GM04503 (cell line): ENCODE results near the gene DPEP2NB.
A peak's percentile ranks its signal among the peaks of the same experiment; 100 is the strongest.
"Not testable (repeated sequence)": the region's sequence is repeated elsewhere in the genome, so short reads cannot be mapped to it uniquely, and the experiment has no call there.

ENCODE experiments used
- DNase-seq: peaks from one replicate; pipeline ENCODE4 v3.0.0-alpha.2; 2012; ENCODE audit warnings: low read depth

Gene DPEP2NB, protein sequence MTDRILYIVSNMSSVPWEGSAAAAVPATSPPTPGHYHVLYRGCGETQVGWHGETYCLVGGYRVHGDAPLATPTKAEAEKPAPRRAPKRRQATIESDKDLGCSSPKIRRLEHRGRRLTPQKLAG

DNA sequence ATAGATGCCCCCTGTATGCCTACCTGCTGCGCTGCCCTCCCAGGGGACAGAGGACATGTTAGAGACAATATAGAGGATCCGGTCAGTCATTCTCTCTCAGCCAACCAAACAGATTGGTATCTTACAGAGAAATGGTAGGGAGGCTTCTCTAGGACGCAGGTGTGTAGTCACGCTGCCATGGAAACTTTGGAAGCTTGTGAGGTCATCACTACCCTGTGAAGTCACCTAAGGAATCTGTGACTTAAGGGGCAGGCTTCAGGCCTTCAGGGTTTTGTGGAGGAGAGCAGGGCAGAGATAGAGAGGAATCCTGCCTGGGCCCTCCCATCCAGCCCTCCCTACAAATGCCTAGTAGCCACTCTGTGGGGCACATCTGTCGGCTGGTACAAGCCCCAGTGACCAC lies at the start of gene DPEP2NB:
Gene DPEP2NB, minus strand, starts transcription at position 231 of the 400 bp plus-strand sequence. Its CDS starts 141 bp downstream, at position 90.
- no peak for DNase-seq

DNA sequence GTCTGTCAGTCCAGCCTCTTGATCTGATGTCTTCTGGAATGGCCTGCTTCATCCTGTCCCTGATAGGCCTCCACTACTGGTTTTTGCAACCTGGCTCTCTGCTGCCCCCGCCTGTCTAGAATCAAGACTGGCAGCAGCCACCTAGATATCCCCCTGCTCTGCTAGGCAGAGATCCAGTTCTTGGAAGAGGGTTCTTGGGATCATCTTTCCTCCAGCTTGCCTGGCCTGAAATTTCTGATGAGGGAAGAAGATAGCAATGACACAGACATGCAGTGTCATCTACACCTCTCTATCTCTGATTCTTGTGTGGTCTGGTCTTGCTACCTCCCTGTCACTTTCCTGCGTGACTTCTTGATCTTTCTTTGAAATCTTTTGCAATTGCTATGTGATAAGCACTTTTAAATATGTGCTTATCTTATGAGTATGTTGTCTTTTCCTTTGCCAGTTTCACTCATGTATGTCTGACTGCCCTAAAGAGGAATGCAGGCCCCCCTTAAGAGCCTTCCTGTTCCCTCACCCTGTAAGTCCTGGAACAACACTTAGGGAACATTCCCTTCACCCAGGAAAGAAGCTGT lies 49.2 kb upstream of the DPEP2NB start:
- DNase-seq = no peak

DNA sequence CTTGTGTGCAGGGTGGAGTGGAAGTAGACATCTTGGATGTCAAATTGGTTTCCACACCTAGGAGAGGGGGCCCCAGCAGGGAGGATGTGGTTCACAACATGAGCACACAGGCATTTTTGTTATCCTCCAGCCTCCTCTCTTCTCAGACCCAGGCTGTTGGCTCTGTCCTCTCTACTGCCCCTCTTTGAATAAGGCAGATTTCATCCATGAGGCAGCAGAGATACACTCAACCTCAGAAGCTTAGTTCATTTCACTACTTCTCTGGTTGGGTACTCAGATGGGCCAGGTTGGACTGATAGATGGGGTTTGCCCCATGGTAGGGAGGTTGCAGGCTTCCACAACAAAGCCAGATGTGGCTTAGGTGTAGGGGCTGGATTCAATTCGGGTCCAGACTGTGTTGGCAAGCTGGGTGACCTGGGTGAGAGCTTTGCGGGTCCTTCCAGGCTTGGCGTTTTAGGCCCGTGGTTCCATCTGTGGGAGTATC lies 47.2 kb upstream of the DPEP2NB start:
- DNase-seq = no peak

DNA sequence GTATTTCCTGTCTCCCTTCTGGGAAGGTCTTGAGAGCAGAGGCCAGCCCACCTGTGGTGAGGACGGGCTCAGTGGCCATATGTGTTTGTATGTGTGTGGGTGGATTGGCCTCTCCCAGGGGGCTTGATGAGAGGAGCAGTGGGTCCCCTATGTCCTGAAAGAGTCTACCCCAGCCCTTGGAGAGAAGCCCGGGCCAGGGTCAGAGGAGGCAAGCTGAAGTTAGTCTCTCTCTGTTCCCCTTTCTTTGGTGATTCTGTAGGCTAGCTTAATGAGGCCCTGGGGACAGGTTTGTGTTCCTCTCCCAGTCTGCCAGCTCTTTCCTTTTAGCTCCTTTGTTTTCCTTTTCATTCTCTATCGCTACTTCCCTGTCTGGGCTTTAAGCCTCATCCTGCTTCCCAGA lies 45.7 kb upstream of the DPEP2NB start:
- DNase-seq = no peak

DNA sequence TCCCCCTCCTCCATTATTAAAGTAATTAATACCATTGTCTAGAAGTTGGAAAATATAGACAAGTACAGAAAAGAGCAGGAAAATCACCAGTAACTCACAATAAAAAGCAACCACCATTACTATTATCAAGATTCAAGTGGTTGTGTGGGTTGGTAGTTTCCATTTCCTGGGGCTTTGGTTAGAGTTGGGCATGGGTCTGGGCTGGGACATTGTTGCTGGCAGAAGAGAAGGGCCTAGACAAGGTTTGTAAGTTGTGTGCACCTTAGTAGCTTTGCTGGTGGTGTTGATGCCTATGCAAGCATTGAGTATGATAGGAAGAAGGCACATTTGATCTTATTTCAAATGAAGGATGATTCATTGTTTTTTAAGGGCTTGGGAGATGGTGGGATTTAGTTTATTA lies 44.1 kb upstream of the DPEP2NB start:
- no peak for DNase-seq

DNA sequence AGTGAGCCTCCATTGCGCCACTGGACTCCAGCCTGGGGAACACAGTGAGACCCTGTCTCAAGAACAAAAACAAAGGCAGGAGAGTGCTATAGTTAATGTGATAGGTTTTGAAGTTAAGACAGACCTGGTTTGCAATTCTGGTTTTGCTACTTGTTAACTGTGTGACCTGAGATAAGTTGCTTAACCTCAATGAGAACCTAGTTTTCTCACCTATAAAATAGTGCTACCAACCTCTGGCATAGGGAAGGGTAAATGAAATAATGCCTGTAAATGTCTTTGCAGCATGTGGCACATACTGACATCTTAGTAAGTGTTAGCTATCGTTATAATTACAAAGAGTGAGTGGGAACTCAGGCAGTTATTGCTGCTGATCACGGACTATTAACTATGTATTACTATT lies 39.7 kb upstream of the DPEP2NB start:
- DNase-seq = no peak

DNA sequence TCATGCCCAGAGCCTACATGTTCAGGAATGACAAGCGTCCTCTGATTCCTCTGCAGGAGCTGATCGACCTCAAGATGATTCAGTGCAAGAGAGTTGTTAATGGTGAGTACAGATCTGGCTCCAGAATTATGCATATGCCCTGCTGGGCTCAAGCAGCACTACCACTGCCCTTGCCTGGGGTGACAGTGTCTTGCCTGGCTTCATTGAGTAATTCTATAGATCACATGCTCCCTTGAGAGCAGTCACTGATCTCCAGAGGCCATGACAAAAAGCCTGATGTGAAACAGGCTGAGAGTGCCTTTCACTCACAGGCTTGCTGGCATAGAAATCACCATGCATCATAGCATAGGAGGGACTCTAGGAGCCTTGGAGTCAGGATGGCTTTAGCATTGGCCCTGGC lies 33.7 kb upstream of the DPEP2NB start:
- DNase-seq = no peak

DNA sequence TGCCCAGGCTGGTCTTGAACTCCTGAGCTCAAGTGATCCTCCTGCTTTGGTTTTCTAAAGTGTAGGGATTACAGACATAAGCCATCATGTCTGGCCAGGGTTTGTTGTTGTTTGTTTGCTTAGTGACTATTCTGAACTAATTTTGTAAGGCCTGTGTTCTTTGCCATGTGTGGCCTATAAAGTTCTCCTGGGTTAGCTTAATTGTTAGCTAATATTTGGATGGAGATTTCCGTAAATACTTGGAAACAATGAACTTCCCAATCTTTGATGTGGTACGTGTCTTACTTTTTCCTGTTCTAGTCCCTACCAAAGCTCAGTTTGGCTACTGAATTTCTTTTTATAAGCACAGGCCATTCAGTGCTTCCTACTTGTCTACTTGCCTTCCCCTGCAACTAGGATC lies 32.3 kb upstream of the DPEP2NB start:
- DNase-seq = no peak

DNA sequence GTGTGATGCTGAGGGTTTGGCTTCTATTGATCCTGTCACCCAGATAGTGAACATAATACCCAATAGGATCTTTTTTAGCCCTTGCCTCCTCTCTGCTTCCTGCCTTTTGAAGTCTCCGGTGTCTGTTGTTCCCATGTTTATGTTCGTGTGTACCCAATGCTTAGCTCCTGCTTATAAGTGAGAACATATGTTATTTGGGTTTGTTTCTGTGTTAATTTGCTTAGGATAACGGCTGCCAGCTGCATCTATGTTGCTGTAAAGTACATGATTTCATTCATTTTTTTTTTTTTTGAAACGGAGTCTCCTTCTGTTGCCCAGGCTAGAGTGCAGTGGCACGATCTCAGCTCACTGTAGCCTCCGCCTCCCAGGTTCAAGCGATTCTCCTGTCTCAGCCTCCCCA lies 30.4 kb upstream of the DPEP2NB start:
- DNase-seq = no peak

DNA sequence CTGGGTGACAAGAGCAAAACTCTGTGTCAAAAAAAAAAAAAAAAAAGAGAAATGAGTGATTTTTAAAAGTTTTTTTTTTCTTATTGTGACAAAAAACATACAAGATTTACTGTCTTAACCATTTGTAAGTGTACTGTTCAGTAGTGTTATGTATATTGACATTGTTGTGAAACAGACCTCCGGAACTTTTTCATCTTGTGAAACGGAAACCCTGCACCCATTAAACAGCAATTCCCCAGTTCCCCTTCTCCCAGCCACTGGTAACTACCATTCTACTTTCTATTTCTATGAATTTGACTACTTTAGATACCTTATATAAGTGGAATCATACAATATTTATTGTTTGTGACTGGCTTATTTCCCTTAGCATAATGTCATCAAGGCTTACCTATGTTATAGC lies 26.1 kb upstream of the DPEP2NB start:
- no peak for DNase-seq

DNA sequence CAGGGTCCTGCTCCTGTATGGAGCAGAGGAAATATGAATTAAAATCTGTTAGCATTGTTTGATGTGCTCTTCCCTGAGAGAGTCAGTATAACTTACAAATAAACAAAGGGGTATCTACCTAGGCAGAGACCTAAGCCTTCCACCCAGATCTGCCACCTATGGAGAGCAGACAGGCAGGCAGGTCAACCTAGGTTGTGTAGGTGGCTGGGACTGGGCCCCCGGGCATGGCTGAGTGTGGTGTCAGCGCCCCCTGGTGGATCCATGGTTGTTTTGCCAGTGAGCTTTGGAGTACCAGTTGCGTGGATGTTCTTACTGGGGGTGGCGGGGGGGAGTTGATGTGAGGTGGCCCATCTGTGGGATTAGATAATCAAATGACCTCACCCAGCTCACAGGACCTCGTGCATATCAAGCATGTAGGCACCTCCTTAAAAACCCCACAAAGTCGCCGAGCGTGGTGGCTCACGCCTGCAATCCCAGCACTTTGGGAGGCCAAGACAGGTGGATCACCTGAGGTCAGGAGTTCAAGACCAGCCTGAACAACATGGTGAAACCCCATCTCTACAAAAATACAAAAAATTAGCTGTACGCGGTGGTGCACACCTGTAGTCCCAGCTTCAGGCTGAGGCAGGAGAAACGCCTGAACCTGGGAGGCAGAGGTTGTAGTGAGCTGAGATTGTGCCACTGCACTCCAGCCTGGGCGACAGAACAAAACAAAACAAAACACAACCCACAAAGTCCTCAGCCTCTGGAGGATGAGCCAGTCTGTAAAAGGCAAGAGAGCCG lies 25.0 kb upstream of the DPEP2NB start:
- DNase-seq = no peak

DNA sequence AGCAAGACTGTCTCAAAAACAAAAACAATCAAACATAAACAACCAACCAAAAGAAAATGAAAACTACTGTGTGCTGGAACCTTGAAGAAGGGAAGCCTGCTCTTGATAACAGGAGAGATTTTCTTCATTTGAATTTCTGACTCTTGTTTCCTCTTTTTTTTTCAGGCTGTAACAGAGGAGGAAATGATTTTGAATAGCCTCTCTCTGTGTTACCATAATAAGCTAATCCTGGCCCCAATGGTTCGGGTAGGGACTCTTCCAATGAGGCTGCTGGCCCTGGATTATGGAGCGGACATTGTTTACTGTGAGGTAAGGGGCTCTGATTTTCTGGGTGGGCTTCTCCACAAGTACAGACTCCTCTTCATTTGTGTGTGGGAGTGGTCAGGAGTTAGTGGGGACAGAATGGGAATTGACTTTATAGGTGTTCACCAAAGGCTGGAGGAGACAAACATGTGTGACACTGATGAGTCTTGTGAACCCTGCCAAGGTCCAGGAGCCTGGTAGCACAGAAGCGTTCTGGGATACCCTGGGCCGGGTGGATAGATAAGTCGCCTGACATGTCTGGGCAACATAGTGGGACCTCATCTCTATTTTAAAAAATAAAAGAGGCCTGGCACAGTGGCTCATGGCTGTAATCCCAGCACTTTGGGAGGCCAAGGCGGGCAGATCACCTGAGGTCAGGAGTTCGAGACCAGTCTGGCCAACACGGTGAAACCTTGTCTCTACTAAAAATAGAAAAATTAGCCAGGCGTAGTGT lies 22.3 kb upstream of the DPEP2NB start:
- no peak for DNase-seq

DNA sequence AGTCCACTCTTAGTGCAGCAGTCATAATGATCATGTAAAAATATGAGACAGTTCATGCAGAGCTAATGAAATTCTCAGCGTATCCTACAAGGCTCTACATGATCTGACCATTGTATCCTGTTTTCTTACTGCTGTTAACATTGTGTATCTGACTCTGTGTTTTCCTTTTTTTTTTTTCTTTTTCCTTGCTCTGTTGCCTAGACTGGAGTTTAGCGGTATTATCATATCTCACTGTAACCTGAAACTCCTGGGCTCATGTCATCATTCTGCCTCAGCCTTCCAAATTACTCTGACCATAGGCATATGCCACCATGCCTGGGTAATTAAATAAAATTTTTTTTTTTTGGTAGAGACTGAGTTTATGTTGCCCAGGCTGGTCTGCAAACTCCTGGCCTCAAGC lies 19.5 kb upstream of the DPEP2NB start:
- DNase-seq = no peak

DNA sequence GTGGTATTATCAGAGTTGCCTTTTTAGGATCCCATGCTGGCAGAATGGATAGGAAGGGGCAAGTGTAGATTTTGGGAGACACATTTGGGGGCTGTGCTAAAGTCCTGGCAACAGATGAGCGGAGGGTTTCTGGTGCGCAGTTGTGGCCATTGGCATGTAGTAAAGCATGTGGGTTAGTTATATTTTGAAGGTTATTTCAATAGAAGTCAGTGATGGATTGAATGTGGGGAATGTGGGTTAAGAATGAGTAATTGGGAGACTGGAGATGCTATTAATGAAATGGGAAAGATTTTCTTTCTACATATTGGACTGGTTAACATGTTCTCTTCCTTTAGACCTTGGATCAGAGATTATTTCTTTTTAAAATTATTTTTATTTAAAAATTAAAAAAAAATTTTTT lies 17.4 kb upstream of the DPEP2NB start:
- DNase-seq = no peak

DNA sequence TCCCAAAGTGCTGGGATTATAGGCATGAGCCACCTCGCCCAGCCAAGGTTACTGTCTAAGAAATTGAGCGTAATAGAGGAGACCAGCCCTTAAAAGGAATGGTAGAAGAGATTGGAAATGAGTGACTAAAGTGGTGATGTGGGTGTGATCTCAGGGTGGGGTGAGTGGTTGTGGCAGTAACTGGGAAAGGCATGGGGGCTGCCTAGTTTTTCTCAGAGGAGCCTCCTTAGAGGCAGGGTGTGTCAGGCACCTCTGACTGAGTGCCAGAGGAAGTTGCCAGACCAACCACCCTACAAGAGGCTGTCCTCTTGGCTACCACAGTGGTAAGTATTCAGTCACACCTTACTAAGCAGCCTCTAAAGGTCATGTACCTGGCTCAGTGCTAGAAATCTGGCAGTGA lies 16.2 kb upstream of the DPEP2NB start:
- no peak for DNase-seq

DNA sequence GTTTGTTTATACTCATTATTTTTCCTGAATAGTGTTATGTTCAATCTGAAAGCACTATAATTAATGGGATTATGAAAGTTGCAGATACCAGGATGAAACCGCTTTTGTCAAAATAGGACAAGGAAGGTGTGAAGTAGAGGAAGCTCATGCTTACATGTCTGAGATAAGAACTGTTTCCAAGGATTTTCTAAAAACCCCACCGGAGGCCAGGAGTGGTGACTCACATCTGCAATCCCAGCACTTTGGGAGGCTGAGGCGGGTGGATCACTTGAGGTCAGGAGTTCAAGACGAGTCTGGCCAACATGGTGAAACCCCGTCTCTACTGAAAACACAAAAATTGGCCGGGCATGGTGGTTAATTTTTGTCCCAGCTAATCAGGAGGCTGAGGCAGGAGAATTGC lies 14.4 kb upstream of the DPEP2NB start:
- DNase-seq = not testable (repeated sequence)

DNA sequence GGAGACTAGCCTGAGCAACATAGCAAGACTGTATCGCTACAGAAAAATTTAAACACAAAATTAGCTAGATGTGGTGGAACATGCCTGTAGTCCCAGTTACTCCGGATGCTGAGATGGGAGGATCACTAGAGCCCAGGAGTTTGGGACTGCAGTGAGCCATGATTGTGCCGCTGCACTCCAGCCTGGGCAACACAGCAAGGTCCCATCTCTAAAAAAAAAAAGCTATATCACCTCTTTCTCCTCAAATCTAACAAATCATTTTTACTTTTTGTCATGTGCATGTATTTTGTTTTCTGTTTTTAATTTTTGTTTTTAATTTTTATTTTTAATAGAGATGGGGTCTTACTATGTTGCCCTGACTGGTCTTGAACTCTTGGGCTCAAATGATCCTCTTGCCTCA lies 13.3 kb upstream of the DPEP2NB start:
- DNase-seq = no peak

DNA sequence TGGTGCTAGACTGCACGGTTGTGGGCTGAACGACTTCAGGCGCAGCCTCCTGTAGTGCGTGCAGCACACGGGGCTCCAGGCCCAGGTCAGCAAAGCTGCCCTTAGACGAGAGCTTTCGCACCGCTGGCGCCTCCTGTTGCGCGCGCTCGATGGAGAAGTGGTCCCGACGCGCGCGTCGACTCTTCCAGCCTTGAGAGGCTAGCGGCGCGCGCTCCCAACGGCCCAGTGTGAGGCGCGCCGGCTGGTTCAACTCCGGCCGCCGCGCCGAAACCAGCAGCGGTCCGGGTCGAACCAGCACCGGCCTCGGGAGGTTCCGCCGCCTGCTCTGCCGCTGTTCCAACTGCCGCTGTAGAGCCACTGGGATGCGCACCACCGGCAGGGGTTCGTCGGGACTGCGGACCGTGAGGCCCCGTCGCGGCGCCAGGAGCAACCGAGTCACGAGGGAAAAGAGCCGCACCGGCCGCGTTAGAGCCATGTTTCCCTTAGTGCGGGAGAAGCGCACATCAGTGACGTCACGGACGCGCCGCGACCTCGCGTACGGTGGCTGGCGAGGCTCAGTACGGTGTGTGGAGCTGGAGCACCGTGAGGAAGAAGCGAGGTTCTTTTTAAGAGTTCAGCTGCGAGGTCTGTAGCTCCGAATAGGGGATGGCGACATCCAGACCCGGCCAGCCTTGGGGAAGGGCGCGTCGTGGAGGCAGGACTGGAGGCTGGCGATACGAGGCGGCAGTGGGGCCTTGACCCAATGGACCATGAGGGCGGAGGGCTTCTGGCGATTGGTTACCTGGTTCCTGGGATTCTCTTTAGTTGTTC lies 7.2 kb upstream of the DPEP2NB start, which contains the start of the genes DDX28 and DUS2:
Gene DDX28, minus strand, starts transcription at position 505 of the 810 bp plus-strand sequence. Its CDS starts 30 bp downstream, at position 475.
Gene DUS2, plus strand, starts transcription at position 557 of the 810 bp plus-strand sequence. CDS start 14,740 bp downstream, outside the sequence.
- peak; percentile 53 for DNase-seq

DNA sequence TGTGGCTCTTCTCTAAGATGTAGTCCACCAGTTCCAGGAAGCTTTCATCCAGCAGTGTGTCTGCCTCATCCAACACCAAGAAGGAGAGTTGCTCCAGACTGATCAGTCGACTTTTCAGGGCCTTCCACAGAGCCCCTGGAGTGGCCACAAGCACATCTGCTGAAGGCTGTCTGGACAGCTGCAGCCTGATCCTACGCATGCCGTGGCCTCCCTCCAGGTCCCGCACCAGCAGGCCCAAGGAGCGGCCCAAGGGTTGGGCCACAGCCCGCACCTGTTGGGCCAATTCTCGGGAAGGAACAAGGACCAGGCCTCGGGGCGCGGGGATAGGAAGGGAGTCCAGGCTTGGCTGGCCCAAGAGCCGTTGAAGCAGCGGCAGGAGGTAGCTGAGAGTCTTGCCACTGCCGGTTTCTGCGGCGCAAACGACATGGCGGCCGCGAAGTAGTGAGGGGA lies 6.6 kb upstream of the DPEP2NB start:
- DNase-seq = no peak

DNA sequence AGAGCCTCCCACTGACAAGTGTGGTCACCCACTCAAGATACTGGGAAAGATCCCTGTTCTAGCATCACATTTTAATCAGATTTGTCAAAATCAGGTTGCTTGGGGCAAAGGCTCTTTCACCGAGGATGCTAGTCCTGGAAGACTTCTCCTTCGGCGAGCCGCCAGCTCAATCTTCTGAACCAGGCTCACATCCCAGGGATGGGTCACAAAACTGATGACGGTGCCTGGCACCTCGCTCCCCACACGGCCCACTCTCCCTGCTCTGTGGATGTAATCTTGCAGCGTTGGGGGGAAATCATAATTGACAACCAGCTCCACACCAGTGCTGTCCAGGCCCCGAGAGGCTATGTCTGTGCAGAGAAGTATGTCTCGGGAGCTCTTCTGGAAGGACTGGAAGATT lies 5.8 kb upstream of the DPEP2NB start:
- no peak for DNase-seq

DNA sequence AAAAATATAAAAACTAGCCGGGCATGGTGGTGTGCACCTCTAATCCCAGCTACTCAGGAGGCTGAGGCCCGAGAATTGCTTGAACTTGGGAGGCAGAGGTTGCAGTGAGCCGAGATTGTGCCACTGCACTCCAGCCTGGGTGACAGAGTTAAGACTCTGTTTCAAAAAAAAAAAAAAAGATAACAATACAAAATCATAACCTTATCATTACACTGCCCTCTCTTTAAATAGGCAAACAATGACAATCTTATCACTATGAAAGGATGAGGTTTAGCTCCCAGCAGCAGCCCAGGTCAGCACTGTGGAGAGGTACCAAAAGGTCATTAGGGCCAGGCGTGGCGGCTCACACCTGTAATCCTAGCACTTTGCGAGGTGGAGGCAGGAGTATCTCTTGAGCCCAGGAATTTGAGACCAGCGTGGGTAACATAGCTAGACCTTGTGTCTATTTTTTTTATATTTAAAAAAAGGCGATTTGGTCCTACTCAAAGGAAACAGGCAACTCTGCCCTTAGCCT lies 3.5 kb upstream of the DPEP2NB start:
- DNase-seq = no peak
